NCI-H82 treated with DMSO at 0.1 percent for 48 hours (cell line): ENCODE results near the gene CHST12.
A peak's percentile ranks its signal among the peaks of the same experiment; 100 is the strongest.
"Not testable (repeated sequence)": the region's sequence is repeated elsewhere in the genome, so short reads cannot be mapped to it uniquely, and the experiment has no call there.

Source experiments
- DNase-seq: peaks from one replicate; lab custom pipeline; 2025; ENCODE audit not compliant: unreplicated experiment; lab: John Stamatoyannopoulos, UW

CHST12 gene

GRCh38 chr7:2435146-2435545, 31.7 kb downstream of the CHST12 start:
- no peak for DNase-seq

GRCh38 chr7:2436341-2437104, 33.1 kb downstream of the CHST12 start:
- no peak for DNase-seq

DNA sequence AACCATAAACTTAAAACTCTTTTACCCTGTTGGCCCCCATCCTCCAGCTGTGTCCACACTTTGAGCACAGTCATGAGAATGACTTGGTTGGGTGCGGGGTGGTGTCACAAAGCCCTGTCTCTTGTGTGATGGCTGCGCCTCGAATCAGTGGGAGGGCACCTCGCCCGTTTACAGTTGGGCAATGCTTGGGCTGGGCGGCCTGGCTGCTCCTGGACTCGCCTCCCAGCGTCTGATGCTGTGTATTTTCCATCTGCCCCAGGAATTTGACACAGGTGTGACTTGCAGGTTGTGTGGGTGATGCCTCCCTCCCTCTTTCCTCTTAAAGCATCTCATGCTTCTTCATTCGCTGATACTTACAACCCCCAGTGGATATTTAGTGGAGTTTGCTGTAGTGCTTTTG, 33.7 kb downstream of the CHST12 start:
- no peak for DNase-seq

- no peak for DNase-seq
These were observed 34.2 kb downstream of the CHST12 start for GRCh38 chr7:2437537-2438148.

- DNase-seq: no peak
These were observed 34.8 kb downstream of the CHST12 start for GRCh38 chr7:2438186-2438585.

DNA sequence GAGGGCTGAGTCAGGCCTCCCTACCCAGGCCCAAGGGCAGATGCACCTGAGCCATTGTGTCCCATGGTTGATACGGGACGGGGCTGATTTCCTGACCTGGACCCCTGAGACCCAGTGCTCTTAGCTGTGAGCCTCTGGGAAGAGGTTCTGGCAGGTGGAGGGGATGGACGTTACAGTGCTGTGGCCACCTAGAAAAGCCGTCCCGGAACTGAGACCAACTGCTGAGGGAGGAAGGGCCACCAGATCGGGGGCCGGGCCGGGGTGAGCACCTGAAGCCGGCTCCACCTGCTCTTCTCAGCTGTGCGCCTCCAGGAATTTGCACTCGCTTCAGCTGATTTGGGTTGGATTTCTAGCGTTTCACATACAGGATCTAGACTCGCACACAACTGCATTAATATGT, 35.4 kb downstream of the CHST12 start:
- no peak for DNase-seq

DNA sequence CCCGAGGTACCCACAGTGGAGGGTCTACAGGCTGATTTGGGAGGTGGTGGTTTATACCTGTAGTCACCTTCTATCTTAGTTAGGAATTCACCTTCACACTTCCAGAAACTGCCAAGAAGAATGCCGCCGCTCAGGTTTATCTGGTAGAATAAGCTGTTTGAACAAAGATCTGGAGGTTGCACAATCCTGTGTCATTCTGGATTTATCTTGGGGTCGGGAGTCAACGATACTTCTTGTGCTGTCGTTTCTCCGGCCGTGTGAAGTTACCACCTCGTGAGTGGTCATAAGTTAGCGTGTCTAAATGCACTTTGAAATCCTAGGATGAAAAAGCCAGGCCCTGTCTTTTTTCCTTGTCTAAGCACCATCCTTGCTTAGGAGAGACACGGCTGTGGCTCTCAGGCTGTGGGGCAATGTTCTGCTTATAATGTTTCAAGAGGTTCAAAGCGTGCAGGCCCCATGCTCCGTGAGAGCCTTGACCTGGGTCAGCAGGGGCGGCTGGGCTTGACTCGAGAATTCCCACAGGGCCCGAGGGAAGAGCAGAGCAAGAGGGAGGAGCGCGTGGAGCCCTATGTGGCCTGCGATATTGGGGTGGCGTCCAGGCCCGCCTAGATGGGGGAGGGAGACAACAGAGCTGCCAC, 37.3 kb downstream of the CHST12 start:
- DNase-seq: no peak

GRCh38 chr7:2441430-2442058, 38.1 kb downstream of the CHST12 start:
- no peak for DNase-seq

DNA sequence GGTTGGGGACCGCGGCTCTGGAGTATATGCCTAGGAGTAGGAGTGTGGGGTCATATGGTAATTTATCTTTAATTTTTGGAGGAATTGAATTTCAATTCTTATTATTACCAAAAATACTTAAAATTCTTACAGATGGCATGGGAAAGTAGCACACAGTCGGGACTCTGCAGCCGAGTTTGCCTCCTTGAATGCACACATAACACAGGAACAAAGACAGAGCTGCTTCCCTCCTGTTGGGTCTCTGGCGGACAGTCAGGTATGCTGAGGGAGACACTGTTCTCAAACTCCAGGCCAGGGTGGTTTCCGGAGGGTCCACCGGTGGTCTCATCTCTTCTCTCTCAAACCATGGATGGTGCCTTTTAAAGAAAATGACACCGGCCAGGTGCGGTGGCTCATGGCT, 40.1 kb downstream of the CHST12 start:
- no peak for DNase-seq

- no peak for DNase-seq
These were observed 41.1 kb downstream of the CHST12 start for GRCh38 chr7:2444476-2444875.

DNA sequence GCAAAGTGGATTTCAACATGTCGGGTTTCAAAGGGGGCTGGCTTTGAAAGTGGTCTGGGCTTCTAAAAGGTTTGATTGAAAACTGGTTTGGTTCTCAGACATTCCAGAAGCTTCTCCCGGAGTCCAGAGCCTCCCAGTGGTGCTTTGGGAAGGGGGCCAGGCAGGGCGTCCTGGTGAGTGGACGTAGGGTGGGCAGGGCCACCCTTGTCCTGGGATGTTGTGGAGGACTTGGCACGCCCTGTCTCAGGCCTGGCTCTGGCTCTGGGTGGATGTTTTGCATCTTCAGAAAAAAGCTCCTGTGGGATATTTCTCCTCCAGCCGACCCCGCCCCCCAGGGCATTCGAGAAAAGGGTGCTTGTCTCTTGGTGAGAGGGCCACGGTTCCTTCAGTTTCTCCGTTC, 41.6 kb downstream of the CHST12 start:
- no peak for DNase-seq

GRCh38 chr7:2445898-2446555, 42.6 kb downstream of the CHST12 start:
- no peak for DNase-seq

DNA sequence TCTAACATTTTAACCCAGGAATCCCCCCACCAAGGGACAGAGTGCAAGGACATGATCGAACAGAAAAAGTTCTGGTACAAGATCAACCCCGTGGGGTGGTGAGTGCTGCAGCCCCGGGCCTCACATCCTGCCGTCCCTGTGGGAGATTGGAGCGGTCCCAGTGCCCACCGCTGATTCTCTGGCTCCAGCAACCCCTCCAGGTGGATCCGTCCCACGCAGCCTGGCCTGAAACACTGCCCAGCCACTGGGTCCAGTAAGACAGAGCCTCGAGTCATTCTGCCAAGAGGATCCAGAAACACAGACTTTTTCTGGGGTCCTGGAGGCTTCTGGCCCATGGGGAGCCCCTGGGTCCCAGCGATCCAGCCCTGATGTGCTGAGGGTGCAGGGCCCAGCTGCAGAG, 43.3 kb downstream of the CHST12 start:
- DNase-seq: no peak

DNA sequence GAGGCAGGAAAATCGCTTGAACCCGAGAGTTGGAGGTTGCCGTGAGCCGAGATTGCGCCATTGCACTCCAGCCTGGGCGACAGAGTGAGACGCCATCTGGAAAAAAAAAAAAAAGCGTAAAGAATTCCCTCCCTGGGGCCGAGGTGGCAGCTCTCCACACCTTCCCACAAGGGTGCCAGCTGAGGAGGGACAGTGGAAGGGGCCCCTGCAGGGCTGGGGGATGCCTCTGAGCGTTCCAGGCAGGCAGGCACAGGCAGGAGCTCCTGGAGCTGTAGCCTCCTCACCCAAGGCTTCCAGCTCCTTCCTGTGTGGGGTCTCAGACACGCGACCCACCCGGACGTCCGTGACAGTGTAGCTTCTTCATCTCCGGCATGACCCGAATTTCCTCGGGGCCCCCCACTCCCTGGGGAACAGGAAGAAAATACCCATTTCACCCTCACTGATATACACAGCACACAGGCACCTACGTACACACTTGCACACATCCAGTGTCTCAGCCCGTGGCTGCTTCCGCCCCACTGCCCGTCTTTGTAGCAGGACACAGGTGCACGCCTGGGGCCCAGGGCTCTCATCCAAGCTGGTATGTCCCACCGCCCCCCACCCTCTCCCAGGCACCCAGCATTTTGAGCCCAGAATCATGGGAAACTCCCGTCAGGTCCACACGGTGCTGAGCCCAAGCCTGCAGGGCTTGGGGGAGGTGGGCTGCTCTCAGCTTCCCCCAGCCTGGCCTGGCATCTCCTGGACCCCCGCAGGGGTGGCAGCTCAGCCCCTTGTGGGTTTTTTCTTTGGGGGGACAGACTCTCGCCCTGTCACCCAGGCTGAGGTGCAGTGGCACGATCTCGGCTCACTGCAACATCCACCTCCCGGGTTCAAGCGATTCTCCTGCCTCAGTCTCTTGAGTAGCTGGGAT, 47.0 kb downstream of the CHST12 start:
- no peak for DNase-seq

DNA sequence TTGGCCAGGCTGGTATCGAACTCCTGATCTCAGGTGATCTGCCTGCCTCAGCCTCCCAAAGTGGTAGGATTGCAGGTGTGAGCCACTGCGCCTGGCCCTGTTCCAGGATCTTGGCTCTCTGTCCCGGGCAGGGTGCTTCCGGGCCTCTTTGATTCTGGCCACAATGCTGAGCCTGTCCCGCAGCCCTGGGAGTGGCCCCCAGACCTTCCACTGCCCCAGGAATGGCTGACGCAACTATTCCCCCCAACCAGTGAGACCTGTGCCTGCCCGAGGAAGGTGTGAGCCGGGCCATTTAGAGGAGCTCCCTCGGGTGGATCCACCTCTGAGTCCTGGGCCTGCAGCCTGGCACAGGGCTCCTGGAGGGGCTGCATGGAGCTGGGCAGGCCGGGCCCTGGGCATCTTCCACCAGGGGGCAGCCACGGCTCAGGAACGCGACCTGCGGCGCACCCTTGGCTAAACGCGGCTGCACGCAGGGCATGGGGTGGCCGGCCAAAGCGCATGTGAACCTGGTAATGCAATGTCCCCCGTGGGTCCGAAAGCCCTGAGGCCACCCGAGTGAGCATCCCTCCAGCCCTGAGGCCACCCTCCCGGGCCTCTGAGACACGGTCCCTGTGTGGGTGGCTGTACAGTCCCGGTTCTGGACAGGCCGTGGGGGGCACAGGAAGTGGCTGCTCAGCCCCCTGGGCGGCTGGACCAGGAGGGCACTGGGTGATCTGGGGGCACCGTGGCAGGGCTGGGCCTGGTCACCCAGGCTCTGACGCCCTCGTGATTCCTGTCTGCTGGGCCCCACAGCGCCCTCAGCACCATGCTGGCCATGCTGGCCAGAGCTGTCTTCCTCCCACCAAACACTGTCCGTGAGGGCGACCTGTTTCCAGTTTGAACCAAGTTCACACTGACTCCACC, 48.0 kb downstream of the CHST12 start:
- DNase-seq: peak; percentile 9

GRCh38 chr7:2452074-2452507, 48.7 kb downstream of the CHST12 start:
- DNase-seq: no peak

DNA sequence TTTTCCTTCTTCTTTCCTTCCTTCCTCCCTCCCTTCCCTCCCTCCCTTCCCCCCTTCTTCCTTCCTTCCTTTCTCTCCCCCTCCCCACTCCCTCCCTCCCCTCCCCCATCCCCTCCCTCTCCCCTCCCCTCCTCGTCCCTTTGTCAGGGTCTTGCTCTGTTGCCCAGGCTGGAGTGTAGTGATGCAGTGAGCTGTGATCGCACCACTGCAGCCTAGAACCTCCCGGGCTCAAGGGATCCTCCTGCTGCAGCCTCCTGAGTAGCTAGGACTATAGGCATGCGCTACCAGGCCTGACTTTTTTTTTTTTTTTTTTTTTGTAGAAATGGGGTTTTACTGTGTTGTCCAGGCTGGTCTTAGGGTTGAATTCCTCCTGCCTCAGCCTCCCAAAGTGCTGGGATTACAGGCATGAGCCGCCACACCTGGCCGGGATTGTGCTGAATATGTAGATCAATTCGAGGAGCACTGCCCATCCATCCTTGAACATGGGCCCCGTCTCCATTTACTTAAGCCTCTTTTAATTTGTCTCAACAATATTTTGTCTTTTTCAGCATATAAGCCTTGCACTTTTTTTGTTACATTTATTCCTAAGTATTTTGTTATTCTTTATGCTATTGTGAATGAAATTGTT, 49.3 kb downstream of the CHST12 start:
- DNase-seq: no peak

GRCh38 chr7:2453849-2454248, 50.4 kb downstream of the CHST12 start:
- not testable (repeated sequence) for DNase-seq

- DNase-seq: no peak
These were observed 56.3 kb downstream of the CHST12 start for GRCh38 chr7:2459674-2460073.
